ENCODE results near the gene IFNW1. TPM values are rescaled to one million over a fixed set of nuclear protein-coding genes. Genes with fewer than 3 reads are reported as not detected.

The IFNW1 gene
- total RNA-seq, 1 experiment from 2014 or later: not detected

DNA sequence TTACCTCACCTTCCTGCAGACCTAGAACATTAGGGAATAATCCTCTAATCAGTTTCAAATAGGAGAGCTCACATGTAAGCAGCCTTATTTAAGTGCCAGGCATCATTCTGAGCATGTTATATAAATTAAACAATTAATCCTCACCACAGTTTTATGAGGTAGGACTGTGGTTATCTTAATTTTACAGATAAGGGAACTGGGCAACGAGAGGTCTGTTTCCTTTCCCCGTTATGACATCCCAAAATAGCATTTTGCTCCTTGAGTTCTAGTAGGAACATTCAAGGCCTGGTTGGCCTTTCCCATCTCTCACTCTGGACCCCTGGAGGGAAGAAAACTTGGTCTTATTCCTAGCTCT is 44.8 kb downstream of the IFNW1 start:
- in situ Hi-C loops (cut with HindIII; ENCODE audit: low pct_unique_long_range_greater_than_20kb, low sequenced_read_pairs): no loop called here

DNA sequence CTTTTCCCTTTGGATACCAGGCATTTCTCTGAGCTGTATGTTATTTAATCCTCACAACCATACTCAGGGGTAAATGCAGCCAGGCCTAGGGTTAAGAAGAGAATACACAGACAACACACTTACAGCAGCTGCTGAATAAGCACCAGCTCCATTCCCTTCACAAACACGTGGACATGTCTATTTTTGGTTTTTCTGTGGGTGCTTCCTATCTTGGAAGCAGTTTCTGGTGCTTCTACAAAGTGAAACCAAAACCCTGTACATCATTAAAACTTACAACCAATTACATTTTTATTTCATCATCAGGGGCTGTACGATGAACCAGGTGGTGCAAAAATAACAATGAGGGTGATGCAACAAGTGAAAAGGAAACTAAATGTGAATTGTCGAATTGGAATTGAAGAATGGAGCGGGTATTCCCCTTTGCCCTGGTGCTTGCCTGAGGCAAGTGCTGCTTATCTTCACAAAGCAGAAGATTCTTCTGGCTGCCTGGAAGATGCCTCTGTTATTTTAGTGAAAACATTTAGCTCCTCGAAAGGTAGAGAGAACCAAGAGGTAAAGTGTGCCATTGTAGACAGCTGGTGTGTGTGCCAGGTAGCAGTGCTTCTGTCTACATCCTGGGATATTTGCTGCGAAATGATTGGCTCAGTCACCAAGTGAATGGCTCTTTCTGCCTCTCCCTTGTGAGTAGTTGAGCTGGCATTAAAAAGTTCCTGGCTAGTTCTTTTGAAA is 45.3 kb downstream of the IFNW1 start:
- Histone ChIP-seq H3K36me3 (ENCODE audit: control insufficient read depth, insufficient read depth, low read length) (no peaks in the 10 kb centered on the region), H3K4me3 (ENCODE audit: low read depth in 2 of 2, low read length in 2 of 2) (peak overlapping the region in 1 of 2 experiments; percentile 3; a peak in 1 of 4 replicates), H3K27ac (ENCODE audit: low read length) (no peak overlapping the region), H3K27me3 (ENCODE audit: control insufficient read depth, insufficient read depth, low read length) (no peaks in the 10 kb centered on the region), H3K4me1 (ENCODE audit: control insufficient read depth, insufficient read depth, low read length) (no peaks in the 10 kb centered on the region), H3K9me3 (ENCODE audit: control insufficient read depth, insufficient read depth, low read depth, low read length) (no peaks in the 10 kb centered on the region)
- no peak for DNase-seq (ENCODE audit: low read depth, low spot score)
- intact Hi-C loops (cut with micrococcal nuclease; ENCODE audit: unreplicated experiment): no loop called here
- no peak for TF ChIP-seq TCF7L2 (IDR thresholded peaks at IDR 0.05; ENCODE audit: low read depth, low read length)
- TF ChIP-seq SIN3A (IDR thresholded peaks at IDR 0.05; ENCODE audit: borderline replicate concordance, insufficient read depth, low read depth, low read length): no peak
- TF ChIP-seq, protein P1, sequence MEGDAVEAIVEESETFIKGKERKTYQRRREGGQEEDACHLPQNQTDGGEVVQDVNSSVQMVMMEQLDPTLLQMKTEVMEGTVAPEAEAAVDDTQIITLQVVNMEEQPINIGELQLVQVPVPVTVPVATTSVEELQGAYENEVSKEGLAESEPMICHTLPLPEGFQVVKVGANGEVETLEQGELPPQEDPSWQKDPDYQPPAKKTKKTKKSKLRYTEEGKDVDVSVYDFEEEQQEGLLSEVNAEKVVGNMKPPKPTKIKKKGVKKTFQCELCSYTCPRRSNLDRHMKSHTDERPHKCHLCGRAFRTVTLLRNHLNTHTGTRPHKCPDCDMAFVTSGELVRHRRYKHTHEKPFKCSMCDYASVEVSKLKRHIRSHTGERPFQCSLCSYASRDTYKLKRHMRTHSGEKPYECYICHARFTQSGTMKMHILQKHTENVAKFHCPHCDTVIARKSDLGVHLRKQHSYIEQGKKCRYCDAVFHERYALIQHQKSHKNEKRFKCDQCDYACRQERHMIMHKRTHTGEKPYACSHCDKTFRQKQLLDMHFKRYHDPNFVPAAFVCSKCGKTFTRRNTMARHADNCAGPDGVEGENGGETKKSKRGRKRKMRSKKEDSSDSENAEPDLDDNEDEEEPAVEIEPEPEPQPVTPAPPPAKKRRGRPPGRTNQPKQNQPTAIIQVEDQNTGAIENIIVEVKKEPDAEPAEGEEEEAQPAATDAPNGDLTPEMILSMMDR (IDR thresholded peaks at IDR 0.05): no peak
- TF ChIP-seq, protein P2, sequence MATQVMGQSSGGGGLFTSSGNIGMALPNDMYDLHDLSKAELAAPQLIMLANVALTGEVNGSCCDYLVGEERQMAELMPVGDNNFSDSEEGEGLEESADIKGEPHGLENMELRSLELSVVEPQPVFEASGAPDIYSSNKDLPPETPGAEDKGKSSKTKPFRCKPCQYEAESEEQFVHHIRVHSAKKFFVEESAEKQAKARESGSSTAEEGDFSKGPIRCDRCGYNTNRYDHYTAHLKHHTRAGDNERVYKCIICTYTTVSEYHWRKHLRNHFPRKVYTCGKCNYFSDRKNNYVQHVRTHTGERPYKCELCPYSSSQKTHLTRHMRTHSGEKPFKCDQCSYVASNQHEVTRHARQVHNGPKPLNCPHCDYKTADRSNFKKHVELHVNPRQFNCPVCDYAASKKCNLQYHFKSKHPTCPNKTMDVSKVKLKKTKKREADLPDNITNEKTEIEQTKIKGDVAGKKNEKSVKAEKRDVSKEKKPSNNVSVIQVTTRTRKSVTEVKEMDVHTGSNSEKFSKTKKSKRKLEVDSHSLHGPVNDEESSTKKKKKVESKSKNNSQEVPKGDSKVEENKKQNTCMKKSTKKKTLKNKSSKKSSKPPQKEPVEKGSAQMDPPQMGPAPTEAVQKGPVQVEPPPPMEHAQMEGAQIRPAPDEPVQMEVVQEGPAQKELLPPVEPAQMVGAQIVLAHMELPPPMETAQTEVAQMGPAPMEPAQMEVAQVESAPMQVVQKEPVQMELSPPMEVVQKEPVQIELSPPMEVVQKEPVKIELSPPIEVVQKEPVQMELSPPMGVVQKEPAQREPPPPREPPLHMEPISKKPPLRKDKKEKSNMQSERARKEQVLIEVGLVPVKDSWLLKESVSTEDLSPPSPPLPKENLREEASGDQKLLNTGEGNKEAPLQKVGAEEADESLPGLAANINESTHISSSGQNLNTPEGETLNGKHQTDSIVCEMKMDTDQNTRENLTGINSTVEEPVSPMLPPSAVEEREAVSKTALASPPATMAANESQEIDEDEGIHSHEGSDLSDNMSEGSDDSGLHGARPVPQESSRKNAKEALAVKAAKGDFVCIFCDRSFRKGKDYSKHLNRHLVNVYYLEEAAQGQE (IDR thresholded peaks at IDR 0.05; ENCODE audit: insufficient read depth in 1 of 2, low read depth in 2 of 2, low read length in 1 of 2): no peak
- TF ChIP-seq POLR2AphosphoS5 (IDR thresholded peaks at IDR 0.05; ENCODE audit: low read depth, low read length): no peak
- ATAC-seq: no peak
- in situ Hi-C loops (cut with HindIII; ENCODE audit: low pct_unique_long_range_greater_than_20kb, low sequenced_read_pairs): no loop called here
- ChIA-PET CTCF (no interaction called here), POLR2A (no interaction called here)
- BruUV-seq (replicated peaks): no TSS peak

More for the DNA sequence above, 44.8 kb downstream of the IFNW1 start:
- Histone ChIP-seq H3K4me3 (ENCODE audit: low read depth in 2 of 2, low read length in 2 of 2) (no peak overlapping the region), H3K4me1 (ENCODE audit: control insufficient read depth, insufficient read depth, low read length) (no peaks in the 10 kb centered on the region), H3K9me3 (ENCODE audit: control insufficient read depth, insufficient read depth, low read depth, low read length) (no peaks in the 10 kb centered on the region), H3K27ac (ENCODE audit: low read length) (no peak overlapping the region), H3K27me3 (ENCODE audit: control insufficient read depth, insufficient read depth, low read length) (no peaks in the 10 kb centered on the region), H3K36me3 (ENCODE audit: control insufficient read depth, insufficient read depth, low read length) (no peaks in the 10 kb centered on the region)
- ATAC-seq: no peak
- intact Hi-C loops (cut with micrococcal nuclease; ENCODE audit: unreplicated experiment): no loop called here
- POLR2A ChIA-PET: no interaction called here
- DNase-seq (ENCODE audit: low read depth, low spot score): no peak
- TF ChIP-seq, protein P2 (IDR thresholded peaks at IDR 0.05; ENCODE audit: insufficient read depth in 1 of 2, low read depth in 2 of 2, low read length in 1 of 2): no peak
- TF ChIP-seq, protein P1 (IDR thresholded peaks at IDR 0.05): no peak
- TF ChIP-seq TCF7L2 (IDR thresholded peaks at IDR 0.05; ENCODE audit: low read depth, low read length): no peak
- TF ChIP-seq SIN3A (IDR thresholded peaks at IDR 0.05; ENCODE audit: borderline replicate concordance, insufficient read depth, low read depth, low read length): no peak
- no peak for TF ChIP-seq POLR2AphosphoS5 (IDR thresholded peaks at IDR 0.05; ENCODE audit: low read depth, low read length)
- BruUV-seq (replicated peaks): no TSS peak
- CTCF ChIA-PET: no interaction called here
